Hepatocyte (in vitro differentiated cells): Measurements from ENCODE around the gene HHAT. TPM values are rescaled to one million over a fixed set of nuclear protein-coding genes. Genes with fewer than 3 reads are reported as not detected.

Experiments used
- DNase-seq: peaks from one replicate; pipeline ENCODE4 v3.0.0-alpha.2; 2016; ENCODE audit warnings: low spot score
- H2AFZ ChIP-seq: fragments of 200-600 bp; sonication (generic); 2 replicates; pipeline ENCODE4 v1.6.0; 2016; ENCODE audit warnings: antibody characterized with exemption, mild to moderate bottlenecking
- H3K27ac ChIP-seq: fragments of 200-600 bp; sonication (generic); 2 replicates; pipeline ENCODE4 v1.5.1; 2016; ENCODE audit warnings: mild to moderate bottlenecking
- H3K27me3 ChIP-seq: fragments of 200-600 bp; sonication (generic); 2 replicates; pipeline ENCODE4 v1.6.1; 2016
- H3K36me3 ChIP-seq: fragments of 200-600 bp; sonication (generic); replicated peaks from 2 replicates; pipeline ENCODE4 v1.5.1; 2016; ENCODE audit warnings: low read depth; ENCODE audit not compliant: insufficient read depth
- H3K4me1 ChIP-seq: fragments of 200-600 bp; sonication (generic); 2 replicates; pipeline ENCODE4 v1.5.1; 2016; ENCODE audit warnings: mild to moderate bottlenecking, moderate library complexity; ENCODE audit not compliant: insufficient read depth
- H3K4me2 ChIP-seq: fragments of 200-600 bp; sonication (generic); 2 replicates; pipeline ENCODE4 v1.6.0; 2016
- H3K4me3 ChIP-seq: fragments of 200-600 bp; sonication (generic); 2 replicates; pipeline ENCODE4 v1.5.1; 2016; ENCODE audit warnings: mild to moderate bottlenecking
- H3K79me2 ChIP-seq: fragments of 200-600 bp; sonication (generic); 2 replicates; pipeline ENCODE4 v1.6.0; 2017; ENCODE audit warnings: mild to moderate bottlenecking
- H3K9me2 ChIP-seq: fragments of 200-600 bp; sonication (generic); replicated peaks from 2 replicates; pipeline ENCODE4 v1.6.0; 2017; ENCODE audit warnings: mild to moderate bottlenecking; ENCODE audit not compliant: insufficient read depth
- H3K9me3 ChIP-seq: fragments of 200-600 bp; sonication (generic); 2 replicates; pipeline ENCODE4 v1.5.1; 2016; ENCODE audit warnings: low read depth, mild to moderate bottlenecking
- H4K20me1 ChIP-seq: fragments of 200-600 bp; sonication (generic); 2 replicates; pipeline ENCODE4 v1.6.0; 2016; ENCODE audit warnings: mild to moderate bottlenecking; ENCODE audit not compliant: insufficient read depth, poor library complexity, severe bottlenecking
- CTCF ChIP-seq: fragments of 200-600 bp; sonication (generic); IDR thresholded peaks from 2 replicates; pipeline ENCODE4 v1.5.1; 2016; ENCODE audit warnings: antibody characterized with exemption, mild to moderate bottlenecking; ENCODE audit not compliant: poor library complexity
- EZH2 ChIP-seq: fragments of 200-600 bp; sonication (generic); IDR thresholded peaks from 2 replicates; pipeline ENCODE4 v1.6.1; 2016; ENCODE audit warnings: antibody characterized with exemption, mild to moderate bottlenecking, borderline replicate concordance
- EZH2phosphoT487 ChIP-seq: fragments of 200-600 bp; sonication (generic); IDR thresholded peaks from one replicate; pipeline ENCODE4 v1.6.1; 2018; ENCODE audit warnings: antibody characterized with exemption, mild to moderate bottlenecking, low read depth, moderate library complexity; ENCODE audit not compliant: unreplicated experiment, severe bottlenecking
- WGBS: methylation state at CpG from one replicate; pipeline ENCODE4 v1.1.6; 2016; ENCODE audit warnings: low lambda C conversion rate; ENCODE audit errors: missing lambda C conversion rate; 5-methylcytosine and 5-hydroxymethylcytosine counted together
- polyA plus RNA-seq: library from polyadenylated mRNA; unstranded; fragments of >200 nt; fragmentation: Nextera tagmentation; extraction: Ambion mirVana; gene quantifications from 2 replicates; pipeline ENCODE4 v1.2.1, GENCODE V29; 2016
- total RNA-seq: library from RNA; depleted of rRNA; stranded (reverse); fragments of >200 nt; gene quantifications from 2 replicates; pipeline ENCODE4 v1.2.3, GENCODE V29; 2014

The HHAT gene
- total and polyA plus RNA-seq, 2 experiments from 2014 or later = 5.3 to 6.3 TPM

- Histone ChIP-seq H3K9me2 (no peaks in the 10 kb centered on the region), H3K27me3 (no peaks in the 10 kb centered on the region), H3K27ac (no peak overlapping the region), H2AFZ (no peak overlapping the region), H4K20me1 (no peaks in the 10 kb centered on the region), H3K4me2 (no peak overlapping the region), H3K4me1 (no peaks in the 10 kb centered on the region), H3K36me3 (no peaks in the 10 kb centered on the region), H3K79me2 (no peaks in the 10 kb centered on the region), H3K9me3 (no peaks in the 10 kb centered on the region), H3K4me3 (no peak overlapping the region)
- no peak for DNase-seq
- WGBS = 53% methylated on average over 3 of the region's 3 CpGs
- TF ChIP-seq EZH2phosphoT487 (no peak), EZH2 (no peak), CTCF (no peak)
These were observed 358.1 kb downstream of the HHAT start for GRCh38 chr1:210686841-210687240.

GRCh38 chr1:210687582-210688279 is 359.0 kb downstream of the HHAT start:
- H3K27me3 ChIP-seq = no peaks in the 10 kb centered on the region
- DNase-seq = no peak
- WGBS = 91% methylated on average over 7 of the region's 7 CpGs
- H3K9me3 ChIP-seq = no peaks in the 10 kb centered on the region
- no peak overlapping the region for H3K4me3 ChIP-seq
- no peak overlapping the region for H2AFZ ChIP-seq
- H3K27ac ChIP-seq = no peak overlapping the region
- TF ChIP-seq EZH2phosphoT487 (no peak), CTCF (no peak), EZH2 (no peak)
- H3K4me1 ChIP-seq = no peaks in the 10 kb centered on the region
- no peaks in the 10 kb centered on the region for H3K9me2 ChIP-seq
- no peak overlapping the region for H3K4me2 ChIP-seq
- H4K20me1 ChIP-seq = no peaks in the 10 kb centered on the region
- H3K79me2 ChIP-seq = no peaks in the 10 kb centered on the region
- no peaks in the 10 kb centered on the region for H3K36me3 ChIP-seq

GRCh38 chr1:210688512-210689234 is 360.0 kb downstream of the HHAT start:
- no peak for TF ChIP-seq EZH2
- no peak for TF ChIP-seq EZH2phosphoT487
- no peak for TF ChIP-seq CTCF
- no peak overlapping the region for H3K4me2 ChIP-seq
- H3K9me3 ChIP-seq = no peaks in the 10 kb centered on the region
- H3K4me1 ChIP-seq = no peaks in the 10 kb centered on the region
- no peak overlapping the region for H3K4me3 ChIP-seq
- no peak overlapping the region for H3K27ac ChIP-seq
- no peaks in the 10 kb centered on the region for H3K36me3 ChIP-seq
- no peak for DNase-seq
- no peaks in the 10 kb centered on the region for H3K9me2 ChIP-seq
- no peaks in the 10 kb centered on the region for H3K79me2 ChIP-seq
- 84% methylated on average over 1 of the region's 1 CpG for WGBS
- no peak overlapping the region for H2AFZ ChIP-seq
- H4K20me1 ChIP-seq = no peaks in the 10 kb centered on the region
- H3K27me3 ChIP-seq = no peaks in the 10 kb centered on the region
